GM12891 (cell line): ENCODE results near the gene EXOC4.

Experiments
- DNase-seq: peaks from one replicate; pipeline ENCODE4 v3.0.0; 2011; ENCODE audit warnings: low spot score; ENCODE audit not compliant: insufficient read length
- FAIRE-seq: peaks from 2 replicates; lab custom pipeline; 2011; peaks lifted over from hg19 to GRCh38; lab: Jason Lieb, UNC
- PAX5 ChIP-seq: IDR thresholded peaks from 2 replicates; pipeline ENCODE4 v1.6.1; 2011; ENCODE audit warnings: low read length, moderate library complexity, mild to moderate bottlenecking; ENCODE audit not compliant: insufficient read depth, severe bottlenecking
- POLR2A ChIP-seq: IDR thresholded peaks from 2 replicates; pipeline ENCODE4 v1.6.1; 2011; ENCODE audit warnings: low read depth, low read length, control low read depth
- POLR2AphosphoS5 ChIP-seq: IDR thresholded peaks from 2 replicates; pipeline ENCODE4 v1.6.1; 2011; ENCODE audit warnings: low read depth, low read length, control low read depth
- POU2F2 ChIP-seq: IDR thresholded peaks from 2 replicates; pipeline ENCODE4 v1.6.1; 2011; ENCODE audit warnings: low read depth, mild to moderate bottlenecking, control low read depth, low read length, moderate library complexity
- SPI1 ChIP-seq: IDR thresholded peaks from 2 replicates; pipeline ENCODE4 v1.6.1; 2011; ENCODE audit warnings: low read depth, low read length, control low read depth
- TAF1 ChIP-seq: IDR thresholded peaks from 2 replicates; pipeline ENCODE4 v1.6.1; 2011; ENCODE audit warnings: low read depth, low read length, control low read depth

EXOC4 gene

DNA sequence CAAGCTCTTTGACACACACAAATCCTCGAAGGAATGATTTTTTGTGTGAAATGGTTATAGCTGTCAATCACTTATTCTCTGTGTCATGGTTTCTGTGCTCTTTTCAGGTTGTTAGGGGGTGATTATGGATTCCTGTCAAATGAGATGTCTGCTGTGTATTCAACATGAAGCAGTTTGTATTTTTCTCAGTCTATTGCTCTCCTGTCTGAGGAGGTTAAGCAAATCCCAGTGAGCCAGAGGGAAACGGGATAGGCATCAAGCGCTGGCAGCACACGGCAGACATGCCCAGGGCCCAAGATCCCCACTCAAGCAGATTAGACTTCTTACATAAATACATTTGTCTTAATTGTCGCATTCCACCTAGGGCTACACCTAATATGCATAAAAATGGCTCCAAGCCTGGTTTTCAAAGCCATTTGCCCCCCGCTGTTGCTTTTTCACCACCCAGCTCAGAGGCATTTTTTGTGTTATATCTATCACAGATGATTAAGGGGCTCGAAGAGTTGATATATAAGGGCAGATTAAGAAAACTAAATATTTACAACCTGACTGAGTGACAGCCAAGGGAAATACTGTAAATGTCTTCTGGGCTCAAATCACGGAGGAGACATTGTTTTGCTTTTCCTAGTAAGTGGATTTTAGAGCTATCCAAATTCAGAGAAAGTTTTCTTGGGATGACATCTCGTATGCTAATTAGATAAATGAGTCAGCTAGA, 681.5 kb downstream of the EXOC4 start:
- FAIRE-seq (no peak), DNase-seq (no peak)
- TF ChIP-seq TAF1 (no peak), SPI1 (no peak), POLR2AphosphoS5 (no peak), POLR2A (no peak), PAX5 (no peak), POU2F2 (no peak)

DNA sequence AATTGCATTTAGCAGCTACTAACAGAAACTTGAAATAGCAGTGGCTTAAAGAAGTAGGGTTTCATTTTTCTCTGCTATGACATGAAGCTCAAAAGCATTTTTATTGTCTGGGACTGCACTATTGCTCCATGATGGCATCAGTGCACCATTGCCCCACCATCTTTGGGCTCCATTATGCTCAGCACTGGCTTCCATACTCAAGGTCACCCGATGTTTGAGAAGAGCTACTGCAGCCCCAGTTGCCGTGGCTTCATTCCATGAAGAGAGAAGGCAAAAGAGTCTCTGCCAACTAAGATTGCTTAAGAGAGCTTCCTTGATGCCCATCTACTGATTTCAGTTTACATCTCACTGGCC, 682.1 kb downstream of the EXOC4 start:
- DNase-seq (no peak), FAIRE-seq (no peak)
- TF ChIP-seq POU2F2, result no peak
- no peak for TF ChIP-seq SPI1
- TF ChIP-seq TAF1, result no peak
- TF ChIP-seq POLR2AphosphoS5, result no peak
- TF ChIP-seq PAX5, result no peak
- TF ChIP-seq POLR2A, result no peak

DNA sequence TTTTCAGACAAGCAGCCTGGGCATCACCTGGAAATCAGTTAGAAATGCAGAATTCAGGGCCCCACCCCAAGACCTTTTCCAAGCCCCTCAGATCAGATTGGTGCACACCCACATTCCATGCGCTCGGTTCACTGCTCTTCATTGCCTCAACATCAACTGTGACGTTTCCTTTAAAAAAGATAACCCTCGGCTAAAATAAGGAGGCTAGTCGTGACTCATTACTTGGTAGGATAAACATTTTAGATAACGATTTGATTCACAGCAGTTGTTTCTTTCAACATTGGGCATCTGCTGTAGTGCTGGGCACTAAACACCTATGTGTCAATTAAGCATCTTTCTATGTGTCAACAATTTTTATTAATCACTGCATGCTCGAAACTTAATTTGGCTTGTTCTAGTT, 683.2 kb downstream of the EXOC4 start:
- no peak for TF ChIP-seq POU2F2
- TF ChIP-seq POLR2A, result no peak
- no peak for TF ChIP-seq TAF1
- TF ChIP-seq PAX5, result no peak
- TF ChIP-seq POLR2AphosphoS5, result no peak
- no peak for TF ChIP-seq SPI1
- DNase-seq, result no peak
- FAIRE-seq, result no peak

DNA sequence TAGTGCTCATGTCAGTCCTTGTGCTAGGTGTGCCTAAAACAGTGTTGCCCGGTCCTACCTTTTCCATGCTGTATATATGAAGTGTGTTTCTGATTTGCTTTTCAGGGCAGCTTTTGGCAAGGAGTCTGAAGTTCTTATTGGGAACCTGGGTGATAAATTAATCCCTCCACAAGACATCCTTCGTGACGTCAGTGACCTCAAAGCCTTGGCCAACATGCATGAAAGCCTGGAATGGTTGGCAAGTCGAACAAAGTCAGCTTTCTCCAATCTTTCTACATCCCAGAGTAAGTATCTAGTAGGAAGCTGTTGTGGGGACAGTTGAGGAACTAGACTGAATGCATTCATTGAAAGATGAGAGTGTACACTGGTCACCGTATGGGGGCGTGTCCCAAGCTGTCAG, 684.9 kb downstream of the EXOC4 start:
- TF ChIP-seq POLR2AphosphoS5, result no peak
- TF ChIP-seq POLR2A, result no peak
- TF ChIP-seq POU2F2, result no peak
- TF ChIP-seq SPI1, result no peak
- no peak for TF ChIP-seq PAX5
- TF ChIP-seq TAF1, result no peak
- no peak for FAIRE-seq
- DNase-seq, result no peak

DNA sequence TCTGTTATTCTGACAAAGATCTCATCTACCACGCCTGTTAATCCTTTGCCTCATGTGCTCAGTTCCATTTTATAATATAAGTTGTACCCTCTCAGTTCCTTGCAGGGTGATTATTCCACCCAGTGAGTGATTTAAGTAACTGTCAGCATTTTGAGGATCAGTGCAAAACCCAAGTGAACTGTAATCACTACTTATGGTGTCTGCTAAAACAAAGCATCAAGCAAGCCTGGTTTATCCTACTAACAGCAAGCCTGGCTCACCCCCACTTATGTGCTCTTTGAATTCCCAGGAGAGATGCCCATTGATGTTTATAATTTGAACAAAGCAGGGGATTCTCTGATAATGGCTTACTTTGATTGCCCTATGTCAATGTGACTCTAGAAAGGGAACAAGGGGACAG, 687.5 kb downstream of the EXOC4 start:
- DNase-seq, result no peak
- FAIRE-seq, result no peak
- TF ChIP-seq PAX5 (no peak), POLR2AphosphoS5 (no peak), POLR2A (no peak), SPI1 (no peak), POU2F2 (no peak), TAF1 (no peak)

DNA sequence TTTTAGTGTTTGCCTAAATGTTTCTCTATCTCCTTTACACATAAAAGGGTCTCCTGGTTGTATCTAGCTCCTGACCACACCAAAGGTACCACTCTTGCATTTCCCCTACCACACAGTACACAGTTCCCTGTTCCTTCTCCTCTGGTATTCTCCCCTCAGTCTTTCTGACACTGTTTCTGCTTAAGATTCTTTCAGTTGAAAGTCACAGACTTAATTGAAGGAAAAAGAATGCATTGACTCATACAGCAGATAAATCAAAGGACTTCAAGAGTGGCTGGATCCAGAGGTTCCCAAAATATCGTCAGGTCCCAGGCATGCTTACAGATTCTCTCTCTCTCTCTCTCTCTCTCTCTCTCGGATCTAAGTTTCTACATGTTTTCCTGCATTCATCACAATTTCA, 688.6 kb downstream of the EXOC4 start:
- DNase-seq, result no peak
- TF ChIP-seq TAF1, result no peak

DNA sequence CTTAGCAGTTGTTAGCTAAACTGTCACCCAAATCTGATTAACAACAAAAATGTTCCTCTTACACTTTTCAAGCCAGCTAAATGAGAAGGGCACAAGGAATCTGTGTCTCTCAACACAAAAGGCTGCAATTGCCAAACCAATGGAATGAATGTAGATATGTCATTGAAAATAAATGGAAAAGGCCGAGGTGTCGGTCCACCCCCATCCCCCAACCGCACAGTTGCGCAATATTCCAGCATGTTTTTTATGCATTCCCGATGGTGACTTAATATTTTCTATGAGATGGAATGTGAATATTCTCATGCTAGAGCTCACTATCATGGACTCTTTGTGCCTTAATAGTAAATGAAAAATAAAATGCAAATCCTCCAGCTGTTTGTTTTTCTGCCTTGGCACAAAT, 692.6 kb downstream of the EXOC4 start:
- TF ChIP-seq SPI1 (no peak), POLR2AphosphoS5 (no peak), TAF1 (no peak), POU2F2 (no peak), POLR2A (no peak), PAX5 (no peak)
- DNase-seq (no peak), FAIRE-seq (no peak)

More for the DNA sequence above, 688.6 kb downstream of the EXOC4 start:
- no peak for FAIRE-seq

DNA sequence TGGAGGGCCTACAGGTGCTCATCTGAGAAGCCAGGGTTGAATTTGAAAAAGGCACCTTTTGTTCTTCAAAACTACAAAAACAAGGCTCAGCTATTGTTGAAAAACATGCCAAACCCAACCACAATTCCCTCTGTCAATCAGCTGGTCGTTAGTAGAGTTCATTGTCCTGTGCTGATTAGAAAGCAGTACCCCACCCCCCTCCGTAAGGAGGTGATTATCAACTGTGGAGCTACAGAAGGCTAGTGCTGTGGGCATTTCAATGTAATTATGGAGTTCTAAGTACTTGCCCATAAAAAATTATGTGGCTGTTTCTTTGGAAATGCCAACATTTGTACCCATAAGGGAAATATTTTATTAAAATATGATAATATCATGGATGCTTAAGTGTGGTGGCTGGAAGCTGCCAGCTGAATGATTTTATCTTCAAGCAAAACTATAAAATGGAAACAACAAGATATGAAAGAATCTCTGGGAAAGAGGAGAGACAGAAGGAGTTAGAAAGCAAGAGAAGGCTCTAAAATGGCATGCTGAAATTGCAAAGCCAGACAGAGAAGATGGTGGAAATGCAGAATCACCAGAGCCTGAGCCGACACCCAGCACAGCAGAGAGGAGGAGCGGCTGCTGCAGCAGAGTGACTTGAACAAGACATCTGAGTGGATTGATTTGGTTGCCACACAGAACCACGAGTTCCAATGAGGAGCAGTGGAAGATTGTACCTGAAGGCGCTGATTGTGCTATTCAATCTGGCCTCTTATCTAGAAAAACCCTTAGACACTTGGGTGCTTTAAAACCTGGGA, 694.8 kb downstream of the EXOC4 start:
- DNase-seq, result no peak
- TF ChIP-seq SPI1 (no peak), POLR2A (no peak), POU2F2 (no peak), PAX5 (no peak), POLR2AphosphoS5 (no peak), TAF1 (no peak)
- FAIRE-seq, result no peak

DNA sequence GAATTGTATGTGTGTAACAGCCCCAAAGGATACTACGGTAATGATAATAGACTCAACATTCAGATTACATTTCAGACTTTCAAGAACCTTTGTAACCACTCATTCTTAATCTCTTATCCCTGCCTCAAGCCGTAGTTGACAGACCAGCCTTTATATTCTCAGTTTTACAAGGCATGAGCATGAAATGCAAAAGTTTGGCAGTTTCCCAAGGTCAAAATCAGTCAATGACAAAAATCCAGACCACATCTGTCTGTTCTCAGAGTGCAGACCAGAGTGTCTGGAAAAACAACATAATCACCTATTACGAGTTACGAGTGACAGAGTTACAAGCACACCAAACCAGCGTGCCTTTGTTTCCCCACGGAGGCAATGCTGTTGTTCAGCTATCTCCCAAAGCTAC, 695.7 kb downstream of the EXOC4 start:
- DNase-seq (no peak), FAIRE-seq (no peak)
- TF ChIP-seq POLR2A, result no peak

DNA sequence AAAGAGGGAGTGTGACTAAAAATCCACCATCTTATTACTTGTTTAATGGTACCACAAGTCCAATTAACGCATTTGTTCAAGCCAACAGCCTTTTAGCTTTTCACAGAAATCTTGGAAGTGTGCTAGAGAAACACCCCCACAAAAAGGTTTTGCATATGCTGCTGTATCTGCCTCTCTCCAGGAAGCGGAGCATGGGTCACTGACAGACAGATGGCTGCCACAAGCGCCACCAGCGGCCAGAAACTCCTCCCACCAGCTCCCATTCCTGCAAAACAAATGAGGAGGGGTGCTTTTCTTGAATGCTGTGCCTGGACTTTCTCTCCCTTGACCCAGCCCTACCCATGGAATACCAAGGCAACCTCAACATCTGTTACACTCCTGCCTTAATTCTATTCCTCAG, 698.0 kb downstream of the EXOC4 start:
- TF ChIP-seq SPI1 (no peak), TAF1 (no peak), PAX5 (no peak), POU2F2 (no peak), POLR2A (no peak), POLR2AphosphoS5 (no peak)
- FAIRE-seq (no peak), DNase-seq (no peak)
